WTC11 (cell line): ENCODE measurements around the gene KRTAP5-2.

Experiments used
- CTCF ChIP-seq: fragments of 200-600 bp; IDR thresholded peaks from 2 replicates; pipeline ENCODE4 v1.8.0; 2022; ENCODE audit warnings: antibody characterized with exemption
- RELA ChIP-seq: sonication (generic); formaldehyde crosslinking; IDR thresholded peaks from 2 replicates; pipeline ENCODE4 v1.8.1; 2022; ENCODE audit warnings: missing genetic modification reagents, mild to moderate bottlenecking, borderline replicate concordance
- TEAD1 ChIP-seq: sonication (generic); formaldehyde crosslinking; IDR thresholded peaks from 2 replicates; pipeline ENCODE4 v1.8.0; 2022; ENCODE audit warnings: mild to moderate bottlenecking, missing genetic modification reagents
- ZMAT4 ChIP-seq: fragments of 250-450 bp; sonication (Bioruptor Pico); IDR thresholded peaks from 2 replicates; pipeline ENCODE4 v1.9.0; 2021; ENCODE audit warnings: mild to moderate bottlenecking
- ZNF232 ChIP-seq: sonication (generic); formaldehyde crosslinking; IDR thresholded peaks from 2 replicates; pipeline ENCODE4 v1.8.0; 2022; ENCODE audit warnings: mild to moderate bottlenecking, missing genetic modification reagents
- ZNF512 ChIP-seq: sonication (generic); formaldehyde crosslinking; IDR thresholded peaks from 2 replicates; pipeline ENCODE4 v1.8.1; 2022; ENCODE audit warnings: missing genetic modification reagents, borderline replicate concordance

GRCh38 chr11:1574933-1575242 lies 23.2 kb downstream of the KRTAP5-2 start:
- TF ChIP-seq ZNF512 (no peak), TEAD1 (CRISPR knock-in tag) (no peak), ZMAT4 (CRISPR knock-in tag) (no peak), ZNF232 (CRISPR knock-in tag) (no peak), CTCF (peak; percentile 9; the same call in 1 of the 2 replicates), RELA (CRISPR knock-in tag) (no peak)
